Measurements from ENCODE around the gene RASGEF1C.

Gene RASGEF1C

DNA sequence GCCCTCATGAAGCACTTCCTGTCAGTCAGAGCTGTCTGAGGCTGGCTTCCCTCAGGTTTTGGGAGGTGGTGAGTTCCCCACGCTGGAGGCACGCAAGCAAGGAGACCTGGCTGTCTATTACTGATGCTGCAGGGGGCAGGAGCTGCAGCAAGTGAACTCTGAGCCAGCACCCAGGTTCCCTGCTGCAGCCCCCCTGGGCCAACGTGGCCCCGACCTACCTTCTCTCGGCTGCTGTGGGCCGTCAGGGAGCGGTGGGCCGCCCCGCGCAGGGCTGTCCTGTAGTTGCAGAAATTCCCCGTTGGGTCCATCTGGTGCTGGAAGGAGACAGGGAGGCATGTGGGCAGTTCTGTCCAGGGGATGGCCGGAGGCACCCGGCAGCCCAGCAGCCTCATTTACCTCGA lies 90.6 kb downstream of the RASGEF1C start:
- no peak for DNase-seq

DNA sequence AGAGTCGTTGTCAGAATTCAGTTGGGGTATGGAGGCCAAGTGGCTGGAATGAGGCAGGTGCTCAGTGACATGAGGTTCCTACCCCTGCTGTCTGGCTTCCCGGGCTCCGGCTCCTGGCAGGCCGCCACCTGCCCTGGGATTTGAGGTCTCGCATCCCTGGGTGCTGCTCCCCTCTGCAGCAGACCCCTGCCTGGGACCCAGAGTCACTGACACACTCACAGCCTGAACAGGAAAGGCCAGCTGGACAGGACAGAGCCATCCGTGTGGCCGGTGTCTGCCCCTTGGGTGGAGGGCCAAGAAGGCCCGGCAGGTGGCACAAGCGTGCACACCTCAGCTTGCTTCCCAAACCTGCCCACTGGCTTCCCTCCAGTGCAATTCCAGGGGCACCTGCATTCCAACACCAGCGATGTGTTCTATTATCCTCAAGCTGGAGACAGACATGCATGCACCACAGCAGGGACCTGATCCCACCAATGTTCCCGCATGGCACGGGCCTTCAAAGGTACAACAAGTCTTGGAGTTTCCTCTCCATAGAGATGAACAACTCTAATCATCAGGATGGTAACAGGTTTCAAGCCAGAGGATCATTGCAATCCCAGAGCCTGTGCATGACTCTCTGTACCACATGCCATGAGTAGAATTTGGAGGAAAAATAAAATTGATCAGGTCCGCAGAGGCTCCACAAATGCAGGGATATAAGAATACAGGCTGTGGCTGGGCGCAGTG lies 91.8 kb downstream of the RASGEF1C start:
- DNase-seq: no peak

DNA sequence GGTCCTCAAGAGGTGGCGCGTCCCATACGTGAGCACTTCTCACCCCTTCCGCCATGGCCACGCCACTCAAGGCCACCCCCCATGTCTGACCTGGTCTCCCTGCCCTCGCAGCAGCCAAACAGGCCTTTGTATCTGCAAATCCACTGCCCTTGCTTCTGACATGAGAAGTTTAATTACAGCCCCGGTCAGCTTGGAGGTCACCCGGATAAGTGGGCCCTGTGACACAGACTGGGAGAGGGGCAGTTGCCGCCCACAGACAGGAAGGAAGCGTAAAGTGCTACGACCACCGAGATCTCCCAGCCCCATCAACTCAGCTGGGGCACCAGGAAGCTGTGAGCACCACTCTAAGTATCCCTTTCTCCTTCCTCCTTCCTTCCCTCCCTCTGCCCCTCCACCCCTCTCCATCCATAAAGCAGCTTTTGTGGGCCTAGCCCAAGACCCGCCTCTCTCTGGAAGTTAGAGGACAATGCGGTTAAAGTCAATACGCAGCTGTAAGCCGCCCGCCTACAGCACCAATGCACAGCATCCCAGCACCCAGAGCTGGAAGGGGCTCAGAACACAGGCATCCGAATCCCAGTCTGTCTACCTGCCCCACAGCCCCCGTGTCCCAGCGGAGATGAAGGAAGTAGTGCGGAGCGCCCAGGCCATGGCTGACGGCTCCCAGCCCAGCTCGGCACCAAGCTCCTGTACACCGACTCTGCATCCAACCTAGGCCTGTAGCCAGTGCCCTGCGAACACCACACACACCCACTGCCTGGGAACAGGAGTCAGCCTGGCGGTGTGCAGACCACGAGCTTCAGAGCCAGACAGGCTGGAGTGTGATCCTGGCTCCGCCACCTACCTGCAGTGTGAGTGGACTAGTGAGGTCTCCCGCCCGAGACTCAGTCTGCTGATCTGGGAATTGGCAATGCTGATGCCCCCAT lies 92.7 kb downstream of the RASGEF1C start:
- no peak for DNase-seq

DNA sequence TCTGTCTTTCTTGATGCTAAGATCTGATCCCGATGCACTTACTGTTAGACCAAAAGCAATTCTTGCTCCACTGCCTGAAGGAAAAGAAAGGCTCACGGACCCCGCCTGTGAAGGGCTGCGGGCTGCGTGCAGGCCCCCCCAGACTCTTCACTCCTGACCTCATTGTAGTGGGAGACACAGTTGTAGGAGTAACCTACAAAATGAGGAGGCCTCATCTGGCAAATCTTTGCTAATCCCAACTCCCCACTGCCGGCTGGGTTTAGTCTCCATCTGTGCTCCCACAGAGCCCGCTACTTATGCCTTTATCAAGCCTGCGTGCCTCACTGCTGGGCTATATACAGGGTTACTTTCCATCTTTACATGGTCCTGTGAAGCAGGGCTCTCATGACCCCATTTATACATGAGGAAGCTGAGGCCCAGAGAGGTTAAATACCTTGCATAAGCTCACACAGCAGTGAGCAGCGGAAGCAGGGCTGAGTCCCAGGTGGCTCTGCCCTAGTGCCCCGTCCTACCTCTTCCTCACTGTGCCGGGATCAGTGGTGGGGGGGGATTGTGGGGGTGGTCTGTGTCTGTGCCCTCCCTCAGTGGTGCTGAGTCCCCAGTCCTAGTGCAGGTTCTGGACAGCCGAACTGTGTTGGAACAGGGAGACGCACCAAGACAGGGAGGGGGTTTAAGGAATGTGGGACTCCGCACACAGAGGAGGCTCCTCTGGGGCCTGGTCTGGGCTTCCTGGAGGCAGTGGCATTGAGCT lies 93.5 kb downstream of the RASGEF1C start:
- no peak for DNase-seq

DNA sequence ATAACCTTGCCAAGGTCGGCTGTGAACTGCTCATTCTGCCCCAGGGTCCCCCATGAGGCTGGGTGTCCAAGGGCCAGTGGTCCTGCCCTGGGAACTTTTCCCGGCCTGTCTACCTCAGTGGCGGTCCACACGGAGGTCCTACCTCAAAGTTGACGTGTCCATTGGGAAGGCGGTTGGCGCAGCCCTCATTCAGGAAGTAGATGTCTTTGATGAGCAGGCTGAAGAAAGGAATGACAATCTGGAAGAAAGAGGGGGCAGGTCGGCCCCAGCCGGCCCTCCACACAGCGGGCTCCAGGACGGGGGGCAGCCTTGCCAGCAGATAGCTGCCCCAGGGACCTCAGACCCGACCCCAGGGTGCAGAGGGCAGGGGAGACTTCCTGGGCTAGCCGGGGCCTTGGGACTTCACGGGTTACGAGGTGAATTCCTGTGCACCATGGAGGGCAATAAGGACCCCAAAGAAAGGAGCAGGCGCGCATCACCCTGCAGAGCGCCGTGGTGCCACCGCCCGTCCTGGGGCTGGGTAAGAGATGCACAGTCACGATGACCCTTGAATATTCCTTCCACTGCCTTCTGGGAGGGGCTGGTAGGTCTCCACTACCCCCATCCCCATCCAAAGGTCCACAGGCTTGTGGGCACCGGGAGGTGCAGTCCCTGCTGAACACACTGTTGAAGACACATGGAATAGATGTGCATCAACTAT lies 94.6 kb downstream of the RASGEF1C start:
- no peak for DNase-seq

DNA sequence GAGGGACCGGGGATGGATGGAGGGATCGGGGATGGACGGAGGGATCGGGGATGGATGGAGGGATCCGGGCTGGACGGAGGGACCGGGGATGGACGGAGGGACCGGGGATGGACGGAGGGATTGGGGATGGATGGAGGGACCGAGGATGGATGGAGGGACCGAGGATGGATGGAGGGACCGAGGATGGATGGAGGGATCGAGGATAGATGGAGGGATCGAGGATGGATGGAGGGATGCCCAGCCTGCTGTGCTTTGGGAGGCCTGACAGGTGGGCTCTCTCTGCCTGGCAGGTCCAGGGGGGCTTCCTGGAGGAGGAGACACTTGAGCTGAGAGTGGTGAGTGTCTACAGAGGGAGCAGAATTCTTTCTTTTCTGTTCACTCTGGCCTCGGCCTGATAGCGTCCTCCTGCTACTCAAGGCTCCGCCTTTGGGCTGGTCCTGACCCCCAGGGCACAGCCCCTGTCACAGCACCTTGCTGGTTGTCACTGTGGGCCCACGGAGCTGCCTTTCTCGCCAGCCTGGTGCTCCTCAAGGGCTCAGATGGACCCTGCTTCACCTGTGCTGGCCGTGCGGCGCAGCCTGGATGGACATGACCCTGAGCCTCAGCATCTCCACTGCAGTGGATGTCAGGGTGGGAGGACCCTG lies 95.2 kb downstream of the RASGEF1C start:
- no peak for DNase-seq

DNA sequence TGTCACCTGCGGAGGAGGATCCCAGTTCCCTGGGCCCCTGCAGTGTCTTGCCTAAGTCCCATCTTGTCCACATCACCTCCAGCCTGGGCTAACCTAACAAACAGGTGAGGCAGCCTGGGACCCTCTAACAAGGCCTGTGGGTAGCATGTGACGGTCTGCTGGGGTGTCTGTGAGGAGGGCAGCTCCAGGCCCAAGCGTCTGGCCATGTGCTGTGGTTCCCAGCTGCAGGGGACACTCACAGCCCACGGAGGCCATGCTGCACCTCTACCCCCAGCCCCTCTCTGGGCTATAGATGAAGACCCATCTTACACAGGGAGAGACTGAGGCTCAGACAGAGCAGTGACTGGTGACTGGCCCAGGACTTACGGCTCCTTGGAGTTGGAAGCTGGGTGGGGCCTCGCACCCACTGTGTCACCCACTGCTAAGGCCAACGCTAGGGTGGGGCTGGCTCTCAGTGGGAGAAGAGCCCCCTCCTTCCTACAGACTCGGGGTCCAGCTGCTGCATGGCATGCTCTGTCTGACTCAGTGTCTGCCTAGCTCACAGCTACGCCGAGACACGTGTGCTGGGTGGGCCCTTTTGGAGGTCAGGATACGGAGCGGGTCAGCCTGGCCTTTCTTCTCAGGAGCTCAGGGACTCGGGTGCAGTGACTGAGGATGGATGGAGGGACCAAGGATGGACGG lies 96.7 kb downstream of the RASGEF1C start:
- DNase-seq: no peak

DNA sequence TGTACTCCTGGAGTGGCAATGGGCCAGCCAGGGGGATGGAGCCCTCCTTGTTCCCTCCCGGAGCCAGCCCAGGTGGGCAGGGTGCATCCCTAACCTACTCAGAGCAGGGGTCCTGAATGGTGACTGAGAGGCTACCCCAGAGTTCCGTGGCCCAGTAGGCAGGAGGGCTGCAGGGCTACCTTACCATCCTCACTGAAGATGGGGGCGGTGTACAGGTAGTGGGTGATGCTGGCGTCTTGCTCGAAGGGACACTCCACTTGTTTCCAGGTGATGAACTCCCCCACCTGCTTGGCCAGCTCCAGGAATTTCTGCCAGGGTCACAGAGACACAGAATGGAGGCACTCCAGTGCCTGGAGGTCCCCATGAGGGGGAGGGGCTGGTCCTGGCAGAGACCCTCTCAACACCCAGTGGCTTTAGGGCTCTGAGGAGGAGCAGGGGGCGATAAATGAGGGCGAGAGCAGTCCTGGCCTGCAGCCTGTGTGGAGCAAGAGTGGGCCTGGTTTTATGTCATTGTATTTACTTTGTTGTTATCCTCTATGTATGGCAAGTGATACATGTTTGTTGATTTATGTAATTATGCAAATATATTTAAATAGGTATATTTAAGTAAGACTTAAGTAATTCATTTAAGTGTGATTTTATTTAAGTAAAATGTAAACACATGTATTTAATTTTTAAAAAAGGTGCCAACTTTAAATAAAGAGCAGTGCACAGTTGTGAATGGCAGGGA lies 97.6 kb downstream of the RASGEF1C start:
- no peak for DNase-seq

DNA sequence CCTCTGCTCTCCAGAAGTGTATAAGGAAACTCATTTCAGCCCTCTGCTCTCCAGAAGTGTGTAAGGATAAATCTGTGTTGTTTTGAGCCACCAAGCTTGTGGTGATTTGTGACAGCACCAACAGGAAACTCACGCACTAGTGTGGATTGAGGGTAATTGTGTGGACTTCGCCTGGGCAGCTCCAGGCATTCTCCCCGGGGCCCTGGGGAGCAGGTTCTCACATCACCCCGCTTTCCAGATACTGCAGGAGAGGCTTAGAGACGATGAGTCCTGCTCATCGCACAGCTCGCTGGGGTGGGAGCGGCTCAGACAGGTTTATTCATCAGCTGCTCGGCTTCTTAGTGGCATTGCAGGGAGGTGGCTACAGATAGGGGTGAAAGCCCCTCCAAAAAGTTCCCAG lies 99.1 kb downstream of the RASGEF1C start:
- DNase-seq: no peak

DNA sequence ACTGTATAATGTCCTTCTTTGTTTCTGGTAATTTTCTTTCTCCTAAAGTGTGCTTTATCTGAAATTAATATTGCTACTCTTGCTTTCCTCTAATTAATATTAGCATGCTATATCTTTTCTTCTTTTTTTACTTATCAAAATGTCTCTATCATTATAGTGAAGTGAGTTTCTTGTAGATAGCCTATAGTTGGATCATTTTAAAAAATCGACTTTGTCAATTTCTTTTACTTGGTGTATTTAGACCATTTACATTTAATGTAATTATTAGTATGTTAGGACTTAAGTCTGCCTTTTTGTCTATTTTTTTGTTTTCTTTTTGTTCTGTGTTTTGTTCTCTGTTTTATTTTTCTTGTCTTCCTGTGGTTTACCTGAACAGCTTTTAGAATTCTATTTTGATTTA lies 102.0 kb downstream of the RASGEF1C start:
- DNase-seq: no peak

DNA sequence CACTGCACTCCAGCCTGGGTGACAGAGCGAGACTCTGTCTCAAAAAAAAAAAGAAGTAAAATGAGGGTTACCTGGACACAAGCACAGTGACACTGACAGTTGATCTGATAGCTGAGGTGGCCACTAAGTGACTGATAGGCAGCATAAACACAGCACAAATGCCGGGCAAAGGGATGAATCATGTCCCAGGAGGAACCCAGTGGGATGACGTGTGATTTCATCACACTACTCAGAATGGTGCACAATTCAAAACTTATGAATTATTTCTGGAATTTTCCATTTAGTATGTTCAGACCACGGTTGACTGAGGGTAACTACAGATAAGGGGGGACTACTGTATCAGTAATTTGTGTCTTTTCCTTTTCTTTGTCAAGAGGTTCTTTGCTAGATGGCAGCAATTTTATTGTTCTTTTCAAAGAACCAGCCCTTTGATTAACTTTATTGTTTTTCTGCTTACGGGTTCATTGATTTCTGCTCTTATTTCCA lies 103.1 kb downstream of the RASGEF1C start:
- DNase-seq: peak; percentile 37

DNA sequence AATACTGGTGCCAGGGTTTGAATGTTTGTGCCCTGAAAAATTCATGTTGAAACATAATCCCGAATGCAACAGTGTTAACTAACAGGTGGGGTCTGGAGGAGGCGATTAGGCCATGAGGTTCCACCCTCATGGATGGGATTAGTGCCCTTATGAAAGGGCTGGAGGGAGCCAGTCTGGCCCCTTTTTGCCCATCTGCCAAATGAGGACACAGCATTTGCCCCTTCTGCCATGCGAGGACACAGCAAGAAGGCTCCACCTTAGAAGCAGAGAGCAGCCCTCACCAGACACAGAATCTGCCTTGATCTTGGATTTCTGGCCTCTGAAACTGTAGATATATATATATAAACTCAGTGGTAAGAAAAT lies 104.9 kb downstream of the RASGEF1C start:
- DNase-seq: no peak

DNA sequence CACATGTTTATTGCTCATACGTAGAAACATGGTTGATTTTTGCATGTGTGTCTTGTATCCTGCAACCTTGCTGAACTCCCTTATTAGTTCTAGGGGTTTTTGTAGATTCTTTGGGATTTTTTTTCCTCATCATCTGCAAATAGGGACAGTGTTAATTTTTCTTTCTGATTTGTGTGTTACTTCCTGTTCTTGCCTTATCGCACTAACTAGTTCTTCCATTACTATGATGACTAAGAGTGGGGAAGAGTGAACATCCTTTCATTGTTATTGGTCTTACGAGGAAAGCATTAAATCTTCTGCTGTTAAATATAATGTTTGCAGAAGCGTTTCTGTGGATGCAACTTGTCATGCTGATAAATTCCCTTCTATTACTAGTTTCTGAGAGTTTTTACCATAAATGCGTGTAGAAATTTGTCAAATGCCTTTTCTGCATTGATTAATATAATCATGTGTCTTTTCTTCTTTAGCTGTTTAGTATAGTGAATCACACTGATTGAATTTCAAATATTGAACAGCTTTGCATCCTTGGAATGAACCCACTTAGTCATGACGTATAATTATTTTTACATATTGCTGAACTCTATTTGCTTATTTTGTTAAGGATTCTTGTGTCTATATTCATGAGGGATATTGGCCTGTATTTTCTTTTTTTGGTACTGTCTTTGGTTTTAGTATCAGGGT lies 105.4 kb downstream of the RASGEF1C start:
- no peak for DNase-seq

DNA sequence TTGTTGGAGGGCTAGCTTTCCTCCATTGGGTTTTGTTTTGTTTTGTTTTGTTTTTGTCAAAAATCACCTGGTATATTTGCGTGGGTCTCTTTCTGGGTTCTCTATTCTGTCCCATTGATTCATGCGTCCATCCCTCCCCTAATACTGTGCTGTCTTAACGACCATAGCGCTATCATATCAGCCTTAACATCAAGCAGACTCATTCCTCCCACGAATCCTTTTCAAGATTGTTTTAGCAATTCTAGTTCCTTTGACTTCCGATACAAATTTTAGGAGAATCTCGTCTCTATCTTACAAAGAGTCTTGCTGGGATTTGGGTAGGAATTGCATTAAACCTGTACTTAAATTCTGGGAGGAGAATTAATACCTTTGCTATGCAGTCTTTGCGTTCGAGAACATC lies 106.4 kb downstream of the RASGEF1C start:
- no peak for DNase-seq

DNA sequence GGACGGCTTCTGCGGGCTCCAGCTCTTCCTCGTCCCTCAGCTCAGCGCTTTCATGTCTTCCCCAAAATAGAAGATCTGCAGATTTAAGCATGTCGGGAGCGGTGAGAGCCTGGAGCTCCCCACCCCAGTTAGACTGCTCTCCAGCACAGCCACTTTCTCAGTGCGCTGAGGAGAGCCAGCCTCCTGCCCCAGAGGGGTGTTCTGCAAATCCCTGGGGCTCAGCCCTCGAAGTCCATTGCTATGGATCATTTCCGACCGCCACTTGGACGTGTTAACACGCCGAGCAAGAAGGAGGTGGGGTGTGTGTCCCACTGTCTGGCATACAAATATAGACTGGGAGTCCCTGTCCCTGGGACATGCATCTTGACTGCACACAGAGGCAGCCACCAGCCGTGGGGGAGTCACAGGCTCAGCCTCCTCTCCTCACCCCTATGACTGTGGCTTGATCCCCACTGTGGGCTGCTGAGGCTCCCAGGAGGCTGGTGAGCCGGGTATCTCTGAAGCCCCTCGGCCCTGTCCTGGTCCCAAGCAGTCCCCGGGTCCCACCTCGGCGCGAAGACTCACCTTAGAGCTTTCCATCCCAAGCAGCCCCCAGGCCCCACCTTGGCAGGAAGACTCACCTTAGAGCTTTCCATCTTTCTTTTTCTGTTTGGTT lies 107.4 kb downstream of the RASGEF1C start:
- DNase-seq: no peak

DNA sequence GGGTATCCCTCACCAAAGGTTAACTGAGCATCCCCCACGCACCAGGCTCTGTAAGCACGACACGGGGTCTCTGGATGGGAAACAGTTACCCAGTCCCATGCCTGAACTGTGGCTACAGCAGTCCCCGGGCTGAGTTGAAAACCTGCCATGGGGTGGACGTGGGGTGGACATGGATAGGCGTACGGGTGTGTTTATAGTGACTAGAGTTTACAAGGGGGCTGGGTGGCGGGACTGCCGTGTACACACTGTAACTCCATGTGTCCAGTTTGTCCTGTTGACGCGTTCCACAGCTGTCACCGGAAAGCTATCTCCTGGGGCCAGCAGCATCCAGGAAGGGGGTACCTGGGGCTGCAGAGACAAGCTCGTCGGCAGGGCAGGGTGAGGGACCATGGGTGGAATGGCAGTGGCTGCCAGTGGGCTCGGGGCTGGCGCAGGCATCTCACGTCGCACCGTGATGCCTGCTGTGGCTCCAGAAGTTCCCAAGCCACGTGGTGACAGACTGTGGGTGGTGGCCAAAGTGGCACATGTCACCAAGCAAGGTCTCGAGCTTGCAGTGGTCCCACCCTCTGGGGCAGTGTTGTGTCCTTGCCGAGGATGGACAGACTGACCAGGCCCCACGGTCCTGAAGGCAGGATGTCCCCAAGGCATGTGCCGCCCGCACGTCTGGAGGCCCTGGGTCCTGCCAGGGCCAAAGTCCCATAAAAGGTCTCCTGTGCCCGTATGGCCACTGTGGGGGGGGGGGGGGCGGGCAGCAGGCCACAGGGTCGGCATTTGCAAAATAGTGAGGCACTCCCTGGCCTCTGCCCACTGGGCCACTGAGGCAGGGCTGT lies 108.2 kb downstream of the RASGEF1C start:
- DNase-seq: no peak

DNA sequence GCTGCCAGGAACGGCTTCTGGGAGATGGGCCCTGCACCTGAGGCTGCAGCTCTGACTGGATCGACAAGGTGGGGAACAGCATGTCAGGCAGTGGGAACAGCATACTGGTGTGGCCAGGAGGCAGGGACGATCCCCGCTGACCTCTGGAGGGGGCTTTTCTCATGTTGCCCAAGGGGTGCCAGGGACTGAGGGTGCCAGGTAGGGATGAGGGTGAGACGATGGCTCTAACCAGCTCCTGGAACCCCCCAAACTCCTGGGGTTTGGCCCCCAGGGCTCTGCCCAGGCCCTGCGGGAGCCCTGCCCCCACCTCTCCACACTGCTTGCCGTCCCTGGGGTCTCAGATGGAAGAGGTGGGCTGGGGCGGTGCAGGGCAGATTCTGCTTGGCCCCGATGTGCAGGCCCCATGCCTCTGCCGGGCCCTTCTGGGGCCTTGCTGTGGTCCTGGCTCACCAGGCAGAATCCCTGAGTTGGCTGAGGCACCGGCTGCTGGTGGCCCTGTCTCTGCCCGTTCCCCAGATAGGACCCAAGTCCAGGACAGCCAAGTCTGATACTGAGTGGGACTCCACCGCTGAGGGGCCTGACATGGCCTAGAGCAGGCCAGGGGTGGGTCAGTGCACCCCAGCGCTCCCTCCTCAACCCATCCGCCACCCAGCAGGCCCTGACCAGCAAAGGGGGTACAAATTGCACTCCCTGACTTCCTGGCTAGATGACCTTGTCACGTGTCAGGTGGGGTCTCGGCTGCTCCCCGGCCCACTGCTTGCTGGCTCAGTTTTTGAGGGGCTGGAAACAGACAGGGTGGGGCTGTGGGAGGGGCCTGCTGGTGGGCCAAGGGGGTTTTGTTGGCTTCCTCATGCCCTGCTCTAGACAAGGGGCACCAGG lies 109.0 kb downstream of the RASGEF1C start:
- no peak for DNase-seq
